ENCODE measurements around the gene RFK. TPM values are rescaled to one million over a fixed set of nuclear protein-coding genes. Genes with fewer than 3 reads are reported as not detected.

RFK gene
- total RNA-seq, 4 donors from 2014 or later, result 27.5 to 92.0 (median 57.5) TPM

- no peaks in the 10 kb centered on the region for H3K27me3 ChIP-seq
- peak overlapping the region in 3 of 4 donors; percentile 7 to 70 (median 66) for H3K27ac ChIP-seq
- intact Hi-C loops (cut with DNase I; ENCODE audit: low total_unique reads), result no loop called here
- 60 to 66% methylated on average over 2 of the region's 2 CpGs for WGBS, 2 donors (ENCODE audit: low coverage in 1 of 2)
- no peaks in the 10 kb centered on the region for H3K9me3 ChIP-seq
- H3K36me3 ChIP-seq, result no peaks in the 10 kb centered on the region
- no peak overlapping the region for H3K4me3 ChIP-seq
- H3K4me1 ChIP-seq, result peaks cover 3 to 26% (median 16%) of the 10 kb centered on the region in 4 donors
- DNase-seq, result no peak
- in situ Hi-C loops (cut with MboI; ENCODE audit: low pct_ligation_motif_present in 1 of 4, low pct_unique_long_range_greater_than_20kb in 1 of 4, low sequenced_read_pairs in 3 of 4), result loop anchor here in 1 of 4 donors (10.0 kb wide), 1 partner anchor 254 kb away; no protein-coding TSS in a partner anchor
- TF ChIP-seq POLR2A (IDR thresholded peaks at IDR 0.05) (no peak), CTCF (IDR thresholded peaks at IDR 0.05) (no peak), EP300 (IDR thresholded peaks at IDR 0.05; ENCODE audit: low read depth) (no peak), POLR2AphosphoS5 (IDR thresholded peaks at IDR 0.05) (no peak)
Observed at GRCh38 chr9:76401176-76401575, 7.0 kb upstream of the RFK start.

- no peak for TF ChIP-seq EP300 (IDR thresholded peaks at IDR 0.05; ENCODE audit: low read depth)
- TF ChIP-seq POLR2AphosphoS5 (IDR thresholded peaks at IDR 0.05), result no peak
- no peak for TF ChIP-seq CTCF (IDR thresholded peaks at IDR 0.05)
- no peak for TF ChIP-seq POLR2A (IDR thresholded peaks at IDR 0.05)
- Histone ChIP-seq H3K9me3 (no peaks in the 10 kb centered on the region), H3K27me3 (no peaks in the 10 kb centered on the region), H3K36me3 (no peaks in the 10 kb centered on the region), H3K4me1 (peaks cover 3 to 31% (median 18%) of the 10 kb centered on the region in 4 donors), H3K4me3 (no peak overlapping the region), H3K27ac (no peak overlapping the region)
- DNase-seq, result no peak
- in situ Hi-C loops (cut with MboI; ENCODE audit: low pct_ligation_motif_present in 1 of 4, low pct_unique_long_range_greater_than_20kb in 1 of 4, low sequenced_read_pairs in 3 of 4), result loop anchor here in 1 of 4 donors (10.0 kb wide), 1 partner anchor 254 kb away; no protein-coding TSS in a partner anchor
- WGBS, 2 donors (ENCODE audit: low coverage in 1 of 2), result 67% methylated on average over 1 of the region's 1 CpG; no CpG with 5 or more reads in 1 of the 2 donors
- intact Hi-C loops (cut with DNase I; ENCODE audit: low total_unique reads), result no loop called here
Observed at GRCh38 chr9:76400534-76401096, 6.4 kb upstream of the RFK start.

- Histone ChIP-seq H3K27ac (no peak overlapping the region), H3K9me3 (no peaks in the 10 kb centered on the region), H3K4me1 (peaks cover 3 to 38% (median 25%) of the 10 kb centered on the region in 4 donors), H3K4me3 (no peak overlapping the region), H3K27me3 (no peaks in the 10 kb centered on the region), H3K36me3 (no peaks in the 10 kb centered on the region)
- intact Hi-C loops (cut with DNase I; ENCODE audit: low total_unique reads), result no loop called here
- 56 to 67% methylated on average over 1 of the region's 1 CpG for WGBS, 2 donors (ENCODE audit: low coverage in 1 of 2)
- no peak for DNase-seq
- no peak for TF ChIP-seq POLR2A (IDR thresholded peaks at IDR 0.05)
- no peak for TF ChIP-seq EP300 (IDR thresholded peaks at IDR 0.05; ENCODE audit: low read depth)
- TF ChIP-seq CTCF (IDR thresholded peaks at IDR 0.05), result no peak
- TF ChIP-seq POLR2AphosphoS5 (IDR thresholded peaks at IDR 0.05), result no peak
- in situ Hi-C loops (cut with MboI; ENCODE audit: low pct_ligation_motif_present in 1 of 4, low pct_unique_long_range_greater_than_20kb in 1 of 4, low sequenced_read_pairs in 3 of 4), result loop anchor here in 1 of 4 donors (10.0 kb wide), 1 partner anchor 255 kb away; no protein-coding TSS in a partner anchor
Observed at GRCh38 chr9:76399856-76400255, 5.6 kb upstream of the RFK start.

GRCh38 chr9:76396597-76396996, 2.4 kb upstream of the RFK start:
- intact Hi-C loops (cut with DNase I; ENCODE audit: low total_unique reads) (no loop called here), in situ Hi-C loops (cut with MboI; ENCODE audit: low pct_ligation_motif_present in 1 of 4, low pct_unique_long_range_greater_than_20kb in 1 of 4, low sequenced_read_pairs in 3 of 4) (no loop called here)
- no peaks in the 10 kb centered on the region for H3K27me3 ChIP-seq
- H3K4me1 ChIP-seq, result peaks cover 0 to 27% (median 16%) of the 10 kb centered on the region in 4 donors
- no peak for DNase-seq
- H3K9me3 ChIP-seq, result no peaks in the 10 kb centered on the region
- TF ChIP-seq EP300 (IDR thresholded peaks at IDR 0.05; ENCODE audit: low read depth), result no peak
- H3K27ac ChIP-seq, result no peak overlapping the region
- H3K4me3 ChIP-seq, result no peak overlapping the region
- 80 to 96% methylated on average over 1 to 13 of the region's 13 CpGs for WGBS, 2 donors (ENCODE audit: low coverage in 1 of 2)
- H3K36me3 ChIP-seq, result no peaks in the 10 kb centered on the region

Data from transverse colon (tissue), 4 donors.